Naive thymus-derived CD4-positive, alpha-beta T cell (primary cell): Measurements from ENCODE around the gene SFN. TPM values are rescaled to one million over a fixed set of nuclear protein-coding genes. Genes with fewer than 3 reads are reported as not detected.

Experiments
- ATAC-seq: fragments of 150-1000 bp; cut with Tn5 transposase; 2 replicates; pipeline ENCODE4 v1.10.0; 2021; ENCODE audit warnings: mild to moderate bottlenecking, moderate library complexity
- CTCF ChIA-PET: fragments of 350-600 bp; sonication (Branson Sonifier 250); formaldehyde crosslinking; loops from one replicate; lab custom pipeline; 2021; ENCODE audit warnings: antibody characterized with exemption; lab: Charles Lee
- POLR2A ChIA-PET: fragments of 350-600 bp; sonication (Branson Sonifier 250); formaldehyde crosslinking; loops from one replicate; lab custom pipeline; 2021; ENCODE audit warnings: antibody characterized with exemption, inconsistent platforms; lab: Charles Lee
- DNase-seq, 9 donors: peaks; one replicate each; pipeline versions ENCODE4 v3.0.0 to v3.0.0-alpha.2; 2020 to 2022; ENCODE audit warnings: mixed read lengths in 1 of 9
- H3K27ac ChIP-seq: one replicate; pipeline ENCODE4 v1.7.0; 2013; ENCODE audit warnings: mild to moderate bottlenecking, low read depth, low read length, moderate library complexity
- H3K27me3 ChIP-seq, 2 donors: one replicate each; pipeline ENCODE4 v1.7.0; 2013; ENCODE audit warnings: low read length in 2 of 2, mild to moderate bottlenecking in 2 of 2, moderate library complexity in 2 of 2; ENCODE audit not compliant: control insufficient read depth in 2 of 2, insufficient read depth in 2 of 2
- H3K36me3 ChIP-seq, 3 experiments: 1 replicate in 2 of 3; 2 replicates in 1 of 3; pipeline ENCODE4 v1.7.0; 2013; ENCODE audit warnings: low read length in 3 of 3, mild to moderate bottlenecking in 3 of 3, moderate library complexity in 1 of 3; ENCODE audit not compliant: insufficient read depth in 3 of 3, control insufficient read depth in 2 of 3
- H3K4me1 ChIP-seq, 2 donors: one replicate each; pipeline ENCODE4 v1.7.0; 2013; ENCODE audit warnings: low read length in 2 of 2, mild to moderate bottlenecking in 2 of 2, moderate library complexity in 1 of 2; ENCODE audit not compliant: control insufficient read depth in 2 of 2, insufficient read depth in 2 of 2
- H3K4me3 ChIP-seq: 2 replicates; pipeline ENCODE4 v1.7.0; 2013; ENCODE audit warnings: mild to moderate bottlenecking, low read length
- H3K9me3 ChIP-seq, 3 experiments: 1 replicate in 2 of 3; 2 replicates in 1 of 3; pipeline ENCODE4 v1.7.0; 2013; ENCODE audit warnings: low read length in 3 of 3; ENCODE audit not compliant: control insufficient read depth in 2 of 3
- H3K27ac Mint-ChIP-seq, 9 donors: one replicate each; pipeline ENCODE4 v1.8.0; 2020 to 2022; ENCODE audit warnings: mixed read lengths in 9 of 9, mild to moderate bottlenecking in 8 of 9, moderate library complexity in 5 of 9, inconsistent platforms in 2 of 9
- H3K27me3 Mint-ChIP-seq, 5 donors: one replicate each; pipeline ENCODE4 v1.8.0; 2021 to 2022; ENCODE audit warnings: mixed read lengths in 5 of 5, mild to moderate bottlenecking in 1 of 5
- H3K36me3 Mint-ChIP-seq, 5 donors: one replicate each; pipeline ENCODE4 v1.8.0; 2020 to 2022; ENCODE audit warnings: mixed read lengths in 5 of 5, mild to moderate bottlenecking in 3 of 5, inconsistent platforms in 1 of 5
- H3K4me1 Mint-ChIP-seq, 7 donors: one replicate each; pipeline ENCODE4 v1.8.0; 2020 to 2022; ENCODE audit warnings: mixed read lengths in 7 of 7, mild to moderate bottlenecking in 3 of 7, inconsistent platforms in 1 of 7
- H3K4me3 Mint-ChIP-seq, 10 donors: one replicate each; pipeline ENCODE4 v1.8.0; 2020 to 2022; ENCODE audit warnings: mild to moderate bottlenecking in 10 of 10, mixed read lengths in 10 of 10, moderate library complexity in 6 of 10, inconsistent platforms in 2 of 10
- H3K9me3 Mint-ChIP-seq, 11 donors: one replicate each; pipeline ENCODE4 v1.8.0; 2020 to 2022; ENCODE audit warnings: mixed read lengths in 11 of 11, mild to moderate bottlenecking in 4 of 11, inconsistent platforms in 1 of 11, moderate library complexity in 1 of 11
- intact Hi-C, 2 donors: fragments of 100-400 bp; cut with micrococcal nuclease; formaldehyde crosslinking; loops; one replicate each; pipeline ENCODE4 v1.15.1; 2023
- polyA plus RNA-seq, 2 donors: library from polyadenylated mRNA; unstranded; fragments of 300-500 nt; fragmentation: Illumina TruSeq; gene quantifications; one replicate each; pipeline ENCODE4 v1.2.3, GENCODE V29; 2021
- total RNA-seq, 6 experiments: library from RNA in 5 of 6; stranded (reverse) in 5 of 6; gene quantifications; 1 replicate in 5 of 6; 2 replicates in 1 of 6; pipeline ENCODE4 v1.2.3 and lab custom pipeline; 2021 to 2026

Gene SFN
- total and polyA plus RNA-seq, 7 experiments from 2014 or later, result 0.74 to 1.9 (median 1.4) TPM; not detected in 2

DNA sequence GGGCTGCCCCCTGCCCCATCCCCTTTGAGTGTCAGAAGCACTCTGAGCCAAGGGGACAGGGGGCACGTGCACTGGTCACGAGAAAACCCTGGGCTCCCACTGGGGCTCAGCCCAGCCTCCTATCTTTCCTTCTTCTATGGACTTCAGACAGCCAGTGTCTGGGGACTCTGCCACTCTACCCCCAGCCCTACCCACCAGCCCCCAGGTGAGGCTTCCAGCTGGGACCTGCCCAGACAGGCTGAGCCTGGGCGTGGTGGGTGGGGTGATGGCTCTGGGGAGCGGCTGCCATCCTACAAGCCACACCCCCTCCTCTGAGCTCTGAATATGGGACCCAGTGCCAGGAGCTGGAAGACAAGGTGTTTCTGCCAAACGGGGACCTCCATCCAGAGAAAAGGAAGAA, 8.0 kb upstream of the SFN start:
- Mint-ChIP-seq H3K27me3 (no peaks in the 10 kb centered on the region), H3K36me3 (peaks cover 11 to 37% (median 23%) of the 10 kb centered on the region in 5 donors), H3K4me1 (peaks cover 0 to 16% (median 0%) of the 10 kb centered on the region in 7 donors), H3K27ac (no peak overlapping the region), H3K4me3 (no peak overlapping the region), H3K9me3 (no peaks in the 10 kb centered on the region)
- Histone ChIP-seq H3K36me3 (peaks cover 12 to 82% (median 35%) of the 10 kb centered on the region in 3 experiments), H3K27ac (no peak overlapping the region), H3K9me3 (no peaks in the 10 kb centered on the region), H3K4me3 (no peak overlapping the region), H3K4me1 (no peaks in the 10 kb centered on the region), H3K27me3 (no peaks in the 10 kb centered on the region)
- ChIA-PET CTCF (interaction anchor here (0.6 to 1.8 kb wide), 5 partner anchors 14 to 252 kb away, joined by 3 to 4 read pairs (median 3); partner anchors contain the start of gene PIGV), POLR2A (interaction anchor here (1.0 to 3.8 kb wide), 2 partner anchors 10 to 26 kb away, joined by 3 to 14 read pairs; no protein-coding TSS in a partner anchor)
- DNase-seq, result no peak
- intact Hi-C loops, result no loop called here
- no peak for ATAC-seq

GRCh38 chr1:26855636-26856035, 7.3 kb upstream of the SFN start:
- no peaks in the 10 kb centered on the region for H3K27me3 ChIP-seq
- Mint-ChIP-seq H3K9me3 (no peaks in the 10 kb centered on the region), H3K36me3 (peaks cover 10 to 31% (median 21%) of the 10 kb centered on the region in 5 donors), H3K27me3 (no peaks in the 10 kb centered on the region), H3K27ac (peak overlapping the region in 2 of 9 donors; percentile 27 to 46), H3K4me1 (peaks cover 0 to 16% (median 0%) of the 10 kb centered on the region in 7 donors), H3K4me3 (no peak overlapping the region)
- ATAC-seq (no peak), DNase-seq (no peak)
- CTCF ChIA-PET, result interaction anchor here (0.6 to 1.8 kb wide), 7 partner anchors 14 to 72 kb away, joined by 3 to 7 read pairs (median 3); no protein-coding TSS in a partner anchor
- intact Hi-C loops, result no loop called here
- H3K4me1 ChIP-seq, result no peaks in the 10 kb centered on the region
- no peak overlapping the region for H3K4me3 ChIP-seq
- no peaks in the 10 kb centered on the region for H3K9me3 ChIP-seq
- POLR2A ChIA-PET, result interaction anchor here (0.7 to 3.8 kb wide), 3 partner anchors 9 to 26 kb away, joined by 3 to 14 read pairs (median 3); no protein-coding TSS in a partner anchor
- H3K27ac ChIP-seq, result no peak overlapping the region
- H3K36me3 ChIP-seq, result peaks cover 5 to 74% (median 28%) of the 10 kb centered on the region in 3 experiments

DNA sequence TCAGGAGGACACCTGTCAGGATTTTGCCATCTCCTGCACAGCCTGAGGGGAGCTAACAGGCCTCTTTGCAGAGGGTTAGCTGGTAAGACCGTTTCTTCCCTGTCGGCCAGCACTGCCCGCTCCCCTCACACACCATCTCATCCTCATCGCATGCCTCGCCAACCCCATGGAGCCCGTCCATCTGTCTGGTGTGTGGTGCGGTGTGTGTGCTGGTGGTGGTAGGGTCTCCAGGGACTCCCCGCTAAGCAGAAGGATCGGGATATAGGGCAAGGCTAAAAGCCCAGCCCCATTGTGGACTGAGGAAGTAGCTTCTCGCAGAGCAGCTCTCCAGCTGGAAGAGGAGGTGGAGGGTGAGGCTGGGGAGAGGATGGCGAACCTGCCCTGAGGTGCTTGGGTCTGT, 6.8 kb upstream of the SFN start:
- POLR2A ChIA-PET, result interaction anchor here (0.7 to 3.8 kb wide), 4 partner anchors 9 to 44 kb away, joined by 3 to 14 read pairs (median 3); partner anchors contain the start of gene GPATCH3
- peaks cover 10 to 26% (median 17%) of the 10 kb centered on the region in 5 donors for H3K36me3 Mint-ChIP-seq
- H3K9me3 ChIP-seq, result no peaks in the 10 kb centered on the region
- H3K27me3 ChIP-seq, result no peaks in the 10 kb centered on the region
- DNase-seq, result no peak
- H3K9me3 Mint-ChIP-seq, result no peaks in the 10 kb centered on the region
- no peak overlapping the region for H3K4me3 Mint-ChIP-seq
- CTCF ChIA-PET, result interaction anchor here (0.6 to 1.8 kb wide), 7 partner anchors 13 to 71 kb away, joined by 3 to 7 read pairs (median 3); no protein-coding TSS in a partner anchor
- H3K27me3 Mint-ChIP-seq, result no peaks in the 10 kb centered on the region
- H3K4me1 ChIP-seq, result no peaks in the 10 kb centered on the region
- peak overlapping the region in 1 of 9 donors; percentile 46 for H3K27ac Mint-ChIP-seq
- ATAC-seq, result no peak
- intact Hi-C loops, result no loop called here
- no peak overlapping the region for H3K27ac ChIP-seq
- H3K36me3 ChIP-seq, result peaks cover 5 to 69% (median 23%) of the 10 kb centered on the region in 3 experiments
- H3K4me1 Mint-ChIP-seq, result peaks cover 0 to 16% (median 0%) of the 10 kb centered on the region in 7 donors
- H3K4me3 ChIP-seq, result no peak overlapping the region

- H3K36me3 ChIP-seq, result peaks cover 5 to 62% (median 23%) of the 10 kb centered on the region in 3 experiments
- H3K4me3 Mint-ChIP-seq, result no peak overlapping the region
- DNase-seq, result no peak
These were observed 6.1 kb upstream of the SFN start for GRCh38 chr1:26856604-26857469.

GRCh38 chr1:26857473-26858060, 5.4 kb upstream of the SFN start:
- Histone ChIP-seq H3K27me3 (no peaks in the 10 kb centered on the region), H3K9me3 (no peaks in the 10 kb centered on the region), H3K4me3 (no peak overlapping the region), H3K4me1 (peaks cover 0 to 2% of the 10 kb centered on the region in 2 donors), H3K36me3 (peaks cover under 1 to 55% (median 21%) of the 10 kb centered on the region in 3 experiments), H3K27ac (no peak overlapping the region)
- Mint-ChIP-seq H3K27me3 (no peaks in the 10 kb centered on the region), H3K27ac (no peak overlapping the region), H3K4me1 (peaks cover 0 to 18% (median 5%) of the 10 kb centered on the region in 7 donors), H3K9me3 (no peaks in the 10 kb centered on the region), H3K4me3 (no peak overlapping the region), H3K36me3 (peaks cover 4 to 15% (median 7%) of the 10 kb centered on the region in 5 donors)
- no peak for ATAC-seq
- intact Hi-C loops, result no loop called here
- no peak for DNase-seq
- CTCF ChIA-PET, result interaction anchor here (0.6 to 1.8 kb wide), 3 partner anchors 21 to 118 kb away, joined by 3 to 5 read pairs (median 4); no protein-coding TSS in a partner anchor
- POLR2A ChIA-PET, result no interaction called here

More at GRCh38 chr1:26856604-26857469, 6.1 kb upstream of the SFN start:
- intact Hi-C loops, result no loop called here
- Mint-ChIP-seq H3K4me1 (peaks cover 0 to 14% (median under 1%) of the 10 kb centered on the region in 7 donors), H3K36me3 (peaks cover 6 to 22% (median 13%) of the 10 kb centered on the region in 5 donors), H3K27me3 (no peaks in the 10 kb centered on the region), H3K27ac (peak overlapping the region in 1 of 9 donors; percentile 47), H3K9me3 (no peaks in the 10 kb centered on the region)
- Histone ChIP-seq H3K27me3 (no peaks in the 10 kb centered on the region), H3K4me1 (no peaks in the 10 kb centered on the region), H3K9me3 (no peaks in the 10 kb centered on the region), H3K4me3 (no peak overlapping the region), H3K27ac (no peak overlapping the region)
- ChIA-PET CTCF (interaction anchor here (0.6 to 1.8 kb wide), 7 partner anchors 12 to 119 kb away, joined by 3 to 7 read pairs (median 3); no protein-coding TSS in a partner anchor), POLR2A (interaction anchor here (0.9 to 3.8 kb wide), 2 partner anchors 8 to 43 kb away, joined by 3 to 14 read pairs; partner anchors contain the start of gene GPATCH3)
- no peak for ATAC-seq

DNA sequence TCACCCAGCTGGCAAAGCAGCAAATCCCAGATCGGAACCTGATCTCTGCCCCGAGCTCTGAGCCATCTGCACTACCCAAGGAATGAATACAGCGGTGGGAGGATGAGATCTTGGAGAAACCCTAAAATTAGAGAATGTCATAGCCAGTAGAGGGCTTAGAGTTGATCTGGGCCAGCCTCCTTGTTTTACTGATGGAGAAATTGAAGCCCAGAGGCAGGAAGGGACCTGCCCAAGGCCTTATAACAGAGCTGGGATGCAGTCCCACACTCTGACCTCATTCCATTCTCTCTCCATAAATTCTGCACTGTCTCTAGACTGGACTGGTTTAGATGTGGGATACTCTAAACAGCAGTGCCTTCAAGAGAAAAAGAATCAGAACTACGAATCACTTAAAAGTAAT, 4.8 kb upstream of the SFN start:
- no peaks in the 10 kb centered on the region for H3K27me3 ChIP-seq
- ATAC-seq (no peak), DNase-seq (no peak)
- peaks cover 2 to 18% (median 10%) of the 10 kb centered on the region in 7 donors for H3K4me1 Mint-ChIP-seq
- H3K36me3 ChIP-seq, result peaks cover 0 to 49% (median 15%) of the 10 kb centered on the region in 3 experiments
- H3K4me3 ChIP-seq, result no peak overlapping the region
- no peak overlapping the region for H3K27ac ChIP-seq
- no peak overlapping the region for H3K4me3 Mint-ChIP-seq
- H3K9me3 Mint-ChIP-seq, result no peaks in the 10 kb centered on the region
- POLR2A ChIA-PET, result interaction anchor here (1.7 kb wide), 1 partner anchor 19 kb away, joined by 3 read pairs; no protein-coding TSS in a partner anchor
- intact Hi-C loops, result no loop called here
- peaks cover 0 to 5% of the 10 kb centered on the region in 2 donors for H3K4me1 ChIP-seq
- no peaks in the 10 kb centered on the region for H3K9me3 ChIP-seq
- no peaks in the 10 kb centered on the region for H3K27me3 Mint-ChIP-seq
- H3K27ac Mint-ChIP-seq, result peak overlapping the region in 1 of 9 donors; percentile 49
- CTCF ChIA-PET, result interaction anchor here (0.7 to 1.8 kb wide), 4 partner anchors 18 to 1233 kb away, joined by 3 to 5 read pairs (median 4); no protein-coding TSS in a partner anchor
- H3K36me3 Mint-ChIP-seq, result peaks cover 0 to 10% (median 4%) of the 10 kb centered on the region in 5 donors
